ENCODE measurements around the gene CCDC149. TPM values are rescaled to one million over a fixed set of nuclear protein-coding genes. Genes with fewer than 3 reads are reported as not detected.

CCDC149 gene
- total RNA-seq, 1 donor from 2014 or later: 16.7 TPM

DNA sequence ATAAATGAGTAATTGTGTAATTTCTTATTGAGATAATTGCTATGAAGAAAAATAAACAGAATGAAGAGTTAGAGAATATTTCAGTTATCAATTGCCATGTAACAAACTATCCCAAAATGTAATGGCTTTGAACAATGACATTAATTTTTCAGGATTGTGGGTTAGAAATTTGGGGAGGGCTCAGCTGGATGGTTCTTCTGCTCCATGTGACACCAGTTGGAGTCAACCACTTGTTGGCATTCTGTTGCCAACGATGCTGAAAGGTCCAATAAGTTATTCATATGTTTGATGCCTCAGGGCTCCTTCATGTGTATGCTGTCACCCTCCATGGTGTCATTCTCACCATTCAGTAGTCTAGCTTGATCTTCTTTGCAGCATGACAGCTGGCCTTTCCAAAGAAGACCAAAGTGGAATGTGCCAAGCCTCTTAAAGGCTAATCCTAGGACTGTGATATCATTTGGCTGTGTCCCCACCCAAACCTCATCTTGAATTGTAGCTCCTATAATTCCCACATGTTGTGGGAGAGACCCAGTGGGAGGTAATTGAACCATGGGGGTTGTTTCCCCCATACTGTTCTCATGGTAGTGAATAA is 20.9 kb upstream of the CCDC149 start:
- H3K27me3 ChIP-seq: no peaks in the 10 kb centered on the region
- no peak for DNase-seq (ENCODE audit: extremely low spot score in 2 of 2)
- no peak overlapping the region for H3K4me3 ChIP-seq
- no peaks in the 10 kb centered on the region for H3K4me1 ChIP-seq
- H3K9me3 ChIP-seq: peaks cover 6% of the 10 kb centered on the region
- TF ChIP-seq POLR2A (IDR thresholded peaks at IDR 0.05) (no peak), POLR2AphosphoS5 (IDR thresholded peaks at IDR 0.05; ENCODE audit: insufficient read depth in 1 of 2, low read depth in 1 of 2) (no peak)
- TF ChIP-seq, protein P1, sequence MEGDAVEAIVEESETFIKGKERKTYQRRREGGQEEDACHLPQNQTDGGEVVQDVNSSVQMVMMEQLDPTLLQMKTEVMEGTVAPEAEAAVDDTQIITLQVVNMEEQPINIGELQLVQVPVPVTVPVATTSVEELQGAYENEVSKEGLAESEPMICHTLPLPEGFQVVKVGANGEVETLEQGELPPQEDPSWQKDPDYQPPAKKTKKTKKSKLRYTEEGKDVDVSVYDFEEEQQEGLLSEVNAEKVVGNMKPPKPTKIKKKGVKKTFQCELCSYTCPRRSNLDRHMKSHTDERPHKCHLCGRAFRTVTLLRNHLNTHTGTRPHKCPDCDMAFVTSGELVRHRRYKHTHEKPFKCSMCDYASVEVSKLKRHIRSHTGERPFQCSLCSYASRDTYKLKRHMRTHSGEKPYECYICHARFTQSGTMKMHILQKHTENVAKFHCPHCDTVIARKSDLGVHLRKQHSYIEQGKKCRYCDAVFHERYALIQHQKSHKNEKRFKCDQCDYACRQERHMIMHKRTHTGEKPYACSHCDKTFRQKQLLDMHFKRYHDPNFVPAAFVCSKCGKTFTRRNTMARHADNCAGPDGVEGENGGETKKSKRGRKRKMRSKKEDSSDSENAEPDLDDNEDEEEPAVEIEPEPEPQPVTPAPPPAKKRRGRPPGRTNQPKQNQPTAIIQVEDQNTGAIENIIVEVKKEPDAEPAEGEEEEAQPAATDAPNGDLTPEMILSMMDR (IDR thresholded peaks at IDR 0.05): no peak
- intact Hi-C loops (cut with DNase I): no loop called here
- H3K27ac ChIP-seq: no peak overlapping the region
- H3K36me3 ChIP-seq: no peaks in the 10 kb centered on the region

DNA sequence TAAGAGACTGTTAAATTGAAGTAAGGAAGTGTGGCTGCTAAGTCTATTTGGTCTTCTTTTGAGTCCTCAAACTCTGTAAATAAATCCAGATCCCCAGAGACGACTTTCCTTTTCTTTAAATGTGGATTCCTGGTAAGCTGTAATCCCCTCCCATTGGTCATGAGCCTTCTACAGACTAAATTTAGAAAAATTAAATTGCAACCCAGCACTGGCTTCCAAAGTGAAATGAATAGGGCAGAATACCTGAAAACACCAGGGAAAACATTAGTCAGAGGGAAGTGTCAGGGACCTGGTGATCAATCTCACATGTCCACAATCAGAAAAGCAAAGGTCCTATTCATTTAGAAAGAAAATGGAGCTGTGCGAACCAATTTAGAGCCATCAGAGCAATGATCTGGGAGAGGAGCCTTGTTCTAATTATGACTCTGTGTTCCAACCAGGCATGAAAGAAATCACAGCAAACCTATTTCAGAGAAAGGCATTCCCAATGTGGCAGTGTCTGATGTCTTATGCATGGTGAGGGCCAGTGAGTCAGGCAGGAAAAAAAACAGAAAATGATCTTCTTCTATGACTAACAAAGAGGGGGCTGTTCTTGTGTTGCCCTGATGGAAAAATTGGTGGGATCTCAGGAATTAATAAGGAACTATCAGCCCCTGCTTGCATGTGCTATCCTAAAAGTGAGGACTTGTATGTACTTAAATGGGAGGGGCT is 19.8 kb upstream of the CCDC149 start:
- intact Hi-C loops (cut with DNase I): no loop called here
- Histone ChIP-seq H3K27me3 (no peaks in the 10 kb centered on the region), H3K4me3 (no peak overlapping the region), H3K36me3 (no peaks in the 10 kb centered on the region), H3K4me1 (no peaks in the 10 kb centered on the region), H3K9me3 (peaks cover 6% of the 10 kb centered on the region), H3K27ac (no peak overlapping the region)
- TF ChIP-seq POLR2AphosphoS5 (IDR thresholded peaks at IDR 0.05; ENCODE audit: insufficient read depth in 1 of 2, low read depth in 1 of 2) (no peak), POLR2A (IDR thresholded peaks at IDR 0.05) (no peak)
- TF ChIP-seq, protein P1 (IDR thresholded peaks at IDR 0.05): no peak
- no peak for DNase-seq (ENCODE audit: extremely low spot score in 2 of 2)

DNA sequence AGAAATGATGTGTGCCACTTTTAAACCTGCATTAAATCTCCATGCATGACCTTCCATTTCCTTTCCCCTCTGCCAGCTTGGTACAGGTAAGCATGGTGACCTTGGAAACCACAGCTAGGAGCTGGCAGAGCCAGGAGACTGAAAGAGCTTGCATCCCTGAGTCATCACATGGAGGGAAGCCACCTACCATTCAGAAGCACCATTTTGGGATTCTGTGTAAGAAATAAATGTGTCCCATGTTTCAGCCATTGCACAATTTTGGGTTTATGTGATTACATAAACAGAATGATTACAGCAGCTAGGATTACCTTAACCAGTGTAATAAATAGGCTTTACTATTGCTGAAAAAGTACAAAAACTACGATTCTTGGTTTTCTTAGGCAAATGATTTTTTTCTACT is 17.3 kb upstream of the CCDC149 start:
- DNase-seq (ENCODE audit: extremely low spot score in 2 of 2): no peak
- no peak for TF ChIP-seq POLR2AphosphoS5 (IDR thresholded peaks at IDR 0.05; ENCODE audit: insufficient read depth in 1 of 2, low read depth in 1 of 2)
- no peak for TF ChIP-seq POLR2A (IDR thresholded peaks at IDR 0.05)
- TF ChIP-seq, protein P1 (IDR thresholded peaks at IDR 0.05): no peak
- H3K36me3 ChIP-seq: no peaks in the 10 kb centered on the region
- H3K4me3 ChIP-seq: no peak overlapping the region
- no peaks in the 10 kb centered on the region for H3K4me1 ChIP-seq
- H3K27ac ChIP-seq: no peak overlapping the region
- H3K9me3 ChIP-seq: peaks cover 6% of the 10 kb centered on the region
- H3K27me3 ChIP-seq: no peaks in the 10 kb centered on the region
- intact Hi-C loops (cut with DNase I): no loop called here

DNA sequence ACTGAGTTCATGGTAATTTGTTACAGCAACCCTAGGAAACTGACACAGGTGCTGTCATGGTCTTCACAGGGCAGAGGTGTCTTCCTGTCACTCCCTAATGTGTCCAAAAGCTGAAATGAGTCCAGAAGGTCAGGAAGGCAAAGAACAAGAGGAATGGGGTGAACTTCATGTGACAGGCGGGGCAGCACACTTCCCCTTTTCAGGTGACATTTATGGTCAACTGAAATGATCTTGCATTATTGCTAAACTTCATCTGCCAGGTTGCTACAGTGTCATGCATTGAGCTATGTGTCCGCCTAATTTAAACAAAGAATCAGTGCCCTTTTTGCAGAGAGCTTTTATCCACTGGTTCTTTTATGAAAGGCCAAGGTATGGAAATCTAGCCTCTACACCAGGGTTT is 15.9 kb upstream of the CCDC149 start:
- Histone ChIP-seq H3K36me3 (no peaks in the 10 kb centered on the region), H3K4me1 (no peaks in the 10 kb centered on the region), H3K4me3 (no peak overlapping the region), H3K27me3 (no peaks in the 10 kb centered on the region), H3K9me3 (peaks cover 3% of the 10 kb centered on the region), H3K27ac (no peak overlapping the region)
- DNase-seq (ENCODE audit: extremely low spot score in 2 of 2): no peak
- intact Hi-C loops (cut with DNase I): no loop called here
- TF ChIP-seq, protein P1 (IDR thresholded peaks at IDR 0.05): no peak
- TF ChIP-seq POLR2AphosphoS5 (IDR thresholded peaks at IDR 0.05; ENCODE audit: insufficient read depth in 1 of 2, low read depth in 1 of 2) (no peak), POLR2A (IDR thresholded peaks at IDR 0.05) (no peak)

DNA sequence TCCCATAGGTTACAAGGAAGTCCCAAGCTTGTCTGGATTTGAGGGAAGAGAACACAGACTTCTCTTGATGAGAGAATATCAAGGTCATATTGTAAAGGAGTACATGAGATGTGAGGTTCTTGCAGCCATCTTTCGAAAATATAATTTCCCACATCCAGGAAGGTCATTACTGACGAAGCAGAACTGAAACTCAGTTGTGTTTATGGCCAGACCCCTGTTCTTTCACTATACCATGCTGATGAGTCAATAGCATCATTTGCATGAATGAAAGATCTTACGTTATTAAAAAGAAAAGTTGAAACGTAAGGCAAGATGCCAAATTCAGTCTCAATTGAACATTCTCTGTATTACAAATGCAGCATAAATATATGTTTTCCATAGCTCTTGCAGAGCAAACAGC is 14.2 kb upstream of the CCDC149 start:
- no peaks in the 10 kb centered on the region for H3K9me3 ChIP-seq
- no peak for DNase-seq (ENCODE audit: extremely low spot score in 2 of 2)
- H3K4me1 ChIP-seq: no peaks in the 10 kb centered on the region
- no peak overlapping the region for H3K27ac ChIP-seq
- intact Hi-C loops (cut with DNase I): no loop called here
- no peak overlapping the region for H3K4me3 ChIP-seq
- H3K27me3 ChIP-seq: no peaks in the 10 kb centered on the region
- no peak for TF ChIP-seq POLR2A (IDR thresholded peaks at IDR 0.05)
- H3K36me3 ChIP-seq: no peaks in the 10 kb centered on the region

Data from vagina (tissue), 2 donors.